ENCODE data around the gene SETDB1. TPM values are rescaled to one million over a fixed set of nuclear protein-coding genes. Genes with fewer than 3 reads are reported as not detected.

The SETDB1 gene
- total and polyA plus RNA-seq, 8 donors, result 33.1 to 96.6 (median 90.0) TPM

DNA sequence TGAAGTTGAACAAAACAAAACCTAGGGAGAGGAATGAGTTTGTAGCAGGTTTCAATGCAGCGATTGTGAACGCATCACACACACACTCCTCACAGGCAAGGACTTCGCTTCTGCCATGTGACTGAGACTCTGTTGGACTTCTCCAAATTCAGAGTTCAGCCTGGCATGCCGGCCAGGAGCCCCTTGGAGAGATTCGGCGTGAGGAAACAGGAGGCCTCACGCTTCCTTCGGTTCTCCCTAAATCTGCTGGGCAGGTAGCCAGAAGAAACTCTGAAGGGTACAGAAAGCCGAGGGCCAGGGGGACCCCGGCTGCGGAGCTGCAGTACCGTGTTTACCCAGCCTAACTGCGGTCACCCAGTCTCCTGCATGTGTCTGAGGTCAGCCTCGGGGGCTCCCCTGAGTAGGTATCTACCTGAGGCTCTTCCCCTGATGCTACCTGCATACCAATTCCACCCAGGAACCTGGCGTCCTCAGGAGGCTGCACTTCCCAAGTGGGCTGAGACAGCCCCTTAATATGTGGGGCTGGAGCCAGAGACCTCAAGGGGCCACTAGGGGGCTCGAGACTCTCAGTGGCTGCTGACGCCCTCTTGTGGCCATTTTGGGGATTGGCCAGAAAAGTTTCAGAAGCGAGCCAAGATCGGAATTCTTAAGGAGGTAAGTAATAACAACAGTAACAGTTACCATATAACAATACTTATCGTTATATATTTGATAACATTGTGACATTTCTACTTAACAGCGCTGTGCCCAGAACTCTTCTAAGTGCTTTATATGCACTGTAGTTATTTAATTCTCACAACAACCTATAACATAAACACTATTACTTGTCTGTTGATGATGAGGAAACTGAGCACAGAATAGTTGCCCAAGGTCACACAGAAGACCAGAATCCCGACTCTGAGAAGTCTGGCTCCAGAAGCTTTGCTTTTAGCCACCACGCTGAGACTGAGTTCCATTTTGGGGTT, 53.2 kb downstream of the SETDB1 start:
- peak; percentile 51 for ATAC-seq
- Histone ChIP-seq H3K27ac (peak overlapping the region; percentile 58 to 92), H3K4me1 (peaks cover 24 to 56% of the 10 kb centered on the region in 2 donors)

DNA sequence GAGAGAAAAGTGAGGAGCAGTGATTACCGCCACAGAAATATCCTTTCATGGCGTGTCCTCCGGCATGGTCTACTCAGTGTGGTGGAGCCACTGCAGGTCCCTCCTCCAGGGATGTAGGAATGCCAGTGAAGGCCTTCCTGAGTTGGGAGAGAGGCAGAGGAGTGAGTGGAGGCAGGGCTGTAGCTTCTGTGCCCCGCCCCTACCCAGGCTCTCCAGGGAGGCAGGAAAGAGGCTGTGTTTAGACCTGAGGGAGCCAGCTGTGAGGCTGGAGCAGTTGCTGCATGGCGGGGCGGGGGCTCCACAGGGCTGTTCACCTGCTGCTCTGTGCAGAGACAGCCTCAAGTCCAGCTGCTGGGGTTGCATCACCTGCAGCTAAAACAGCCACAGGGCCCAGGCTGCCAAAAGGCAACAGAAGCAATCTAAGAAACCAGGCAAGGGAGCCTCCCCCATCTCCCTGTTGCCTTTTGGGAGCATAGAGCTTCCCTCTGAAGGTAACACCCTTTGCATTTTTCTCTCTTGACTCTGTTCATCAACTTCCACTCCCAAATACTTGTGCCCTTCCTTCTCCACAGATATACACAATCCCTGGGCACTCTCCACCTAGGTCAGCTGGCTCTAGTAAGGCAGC, 55.1 kb downstream of the SETDB1 start:
- TF ChIP-seq, protein P1, sequence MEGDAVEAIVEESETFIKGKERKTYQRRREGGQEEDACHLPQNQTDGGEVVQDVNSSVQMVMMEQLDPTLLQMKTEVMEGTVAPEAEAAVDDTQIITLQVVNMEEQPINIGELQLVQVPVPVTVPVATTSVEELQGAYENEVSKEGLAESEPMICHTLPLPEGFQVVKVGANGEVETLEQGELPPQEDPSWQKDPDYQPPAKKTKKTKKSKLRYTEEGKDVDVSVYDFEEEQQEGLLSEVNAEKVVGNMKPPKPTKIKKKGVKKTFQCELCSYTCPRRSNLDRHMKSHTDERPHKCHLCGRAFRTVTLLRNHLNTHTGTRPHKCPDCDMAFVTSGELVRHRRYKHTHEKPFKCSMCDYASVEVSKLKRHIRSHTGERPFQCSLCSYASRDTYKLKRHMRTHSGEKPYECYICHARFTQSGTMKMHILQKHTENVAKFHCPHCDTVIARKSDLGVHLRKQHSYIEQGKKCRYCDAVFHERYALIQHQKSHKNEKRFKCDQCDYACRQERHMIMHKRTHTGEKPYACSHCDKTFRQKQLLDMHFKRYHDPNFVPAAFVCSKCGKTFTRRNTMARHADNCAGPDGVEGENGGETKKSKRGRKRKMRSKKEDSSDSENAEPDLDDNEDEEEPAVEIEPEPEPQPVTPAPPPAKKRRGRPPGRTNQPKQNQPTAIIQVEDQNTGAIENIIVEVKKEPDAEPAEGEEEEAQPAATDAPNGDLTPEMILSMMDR (IDR thresholded peaks at IDR 0.05), result no peak
- peak; percentile 71 for ATAC-seq
- Histone ChIP-seq H3K9me3 (no peaks in the 10 kb centered on the region), H3K4me3 (no peak overlapping the region), H3K27me3 (no peaks in the 10 kb centered on the region), H3K27ac (peak overlapping the region in 1 of 2 donors; percentile 7), H3K4me1 (peaks cover 24 to 41% of the 10 kb centered on the region in 2 donors), H3K36me3 (no peaks in the 10 kb centered on the region)
- intact Hi-C loops (cut with DNase I), result no loop called here
- DNase-seq, result peak in 1 of 4 donors; percentile 65

More for the DNA sequence above, 53.2 kb downstream of the SETDB1 start:
- Histone ChIP-seq H3K27me3 (no peaks in the 10 kb centered on the region), H3K9me3 (no peaks in the 10 kb centered on the region), H3K4me3 (peak overlapping the region; percentile 1 to 35), H3K36me3 (no peaks in the 10 kb centered on the region)
- DNase-seq, result peak; percentile 83 to 93 (median 86)
- intact Hi-C loops (cut with DNase I), result no loop called here
- TF ChIP-seq, protein P1 (IDR thresholded peaks at IDR 0.05), result peak; percentile 99 to 100

DNA sequence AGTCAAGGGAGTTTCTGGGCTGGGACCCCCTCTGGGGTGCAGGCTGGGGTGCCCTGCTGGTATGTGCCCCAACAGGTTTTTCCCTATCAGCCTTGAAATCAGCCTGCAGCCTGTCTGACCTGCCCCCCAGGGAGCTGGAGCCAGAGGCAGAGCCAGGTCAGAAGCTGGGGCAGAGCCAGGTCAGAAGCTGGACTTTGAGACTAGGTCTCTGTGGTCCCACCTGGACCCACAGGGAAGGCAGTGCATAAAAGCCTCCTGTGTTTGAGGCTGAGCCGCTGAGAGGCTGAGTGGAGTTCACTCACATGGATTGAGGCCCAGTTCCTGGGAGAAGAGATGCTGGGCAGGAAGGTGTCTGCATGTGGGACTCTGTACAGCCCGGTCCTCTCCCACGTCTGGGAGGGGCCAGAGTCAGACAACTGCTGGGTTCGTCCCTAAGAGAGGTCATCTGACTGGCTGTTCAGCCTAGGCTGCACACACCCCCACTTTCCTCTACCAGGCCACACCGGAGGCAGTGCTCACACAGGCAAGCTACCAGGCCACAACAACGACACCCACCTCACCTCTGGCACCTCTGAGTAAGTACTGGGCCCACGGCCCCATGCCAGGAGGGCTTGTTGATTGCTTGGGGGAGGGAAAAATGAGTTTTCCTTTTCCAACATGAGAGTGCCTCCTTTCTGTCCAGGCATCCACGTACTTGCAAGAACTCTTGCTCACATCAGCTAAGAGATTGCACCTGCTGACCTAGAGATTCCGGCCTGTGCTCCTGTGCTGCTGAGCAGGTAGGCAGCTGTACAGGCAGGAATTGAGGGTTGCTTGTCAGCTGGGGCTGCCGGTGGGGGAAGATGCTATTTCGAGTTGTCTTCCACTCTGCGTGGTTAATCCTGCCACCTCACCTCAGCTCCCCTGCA, 55.9 kb downstream of the SETDB1 start, which contains the start of gene ANXA9:
Gene ANXA9 (plus strand): TSS at position 488 of the 908 bp plus-strand sequence. CDS start 814 bp downstream, outside the sequence.
- peak; percentile 59 for ATAC-seq
- TF ChIP-seq, protein P1 (IDR thresholded peaks at IDR 0.05), result no peak
- Histone ChIP-seq H3K27ac (peak within 1 kb of the TSS in 1 of 2 donors; percentile 7), H3K27me3 (no peaks in the 10 kb centered on the region), H3K4me3 (no peak within 1 kb of the TSS), H3K9me3 (no peaks in the 10 kb centered on the region), H3K4me1 (peaks cover 17 to 33% of the 10 kb centered on the region in 2 donors), H3K36me3 (no peaks in the 10 kb centered on the region)
- peak in 1 of 4 donors; percentile 61 for DNase-seq
- intact Hi-C loops (cut with DNase I), result no loop called here

DNA sequence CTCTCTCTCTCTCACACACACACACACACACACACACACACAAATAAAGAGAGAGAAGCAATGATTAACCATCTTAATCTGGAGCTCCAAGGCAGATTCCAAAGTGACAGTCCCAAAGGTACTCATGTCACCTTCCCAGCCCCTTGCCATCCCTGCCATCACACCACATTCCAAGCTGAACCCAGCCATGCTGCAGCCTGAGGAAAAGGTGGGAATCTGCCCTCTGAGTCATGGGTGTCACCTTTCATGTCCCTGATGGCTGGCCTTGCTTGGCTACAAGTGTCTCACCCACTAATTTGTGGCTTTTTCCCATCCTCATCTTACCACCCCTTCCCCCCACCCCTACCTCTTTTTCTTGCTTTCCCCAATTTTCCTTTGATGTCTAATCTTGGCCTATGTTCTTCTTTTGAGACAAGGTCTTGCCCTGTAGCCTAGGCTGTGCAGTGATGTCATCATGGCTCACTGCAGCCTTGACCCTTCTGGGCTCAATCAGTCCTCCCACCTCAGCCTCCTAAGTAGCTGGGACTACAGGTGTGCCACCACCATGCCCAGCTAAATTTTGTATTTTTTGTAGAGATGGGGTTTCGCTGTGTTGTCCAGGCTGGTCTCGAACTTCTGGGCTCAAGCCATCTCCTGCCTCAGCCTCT, 59.1 kb downstream of the SETDB1 start:
- peaks cover 0 to under 1% of the 10 kb centered on the region in 2 donors for H3K4me1 ChIP-seq
- ATAC-seq (no peak), DNase-seq (no peak)
- TF ChIP-seq, protein P1 (IDR thresholded peaks at IDR 0.05), result no peak
- no peak overlapping the region for H3K4me3 ChIP-seq
- no peak overlapping the region for H3K27ac ChIP-seq
- H3K36me3 ChIP-seq, result no peaks in the 10 kb centered on the region
- H3K9me3 ChIP-seq, result no peaks in the 10 kb centered on the region
- intact Hi-C loops (cut with DNase I), result no loop called here
- no peaks in the 10 kb centered on the region for H3K27me3 ChIP-seq

All from left lung (tissue), 10 donors.